Activated CD4-positive, CD25-positive, alpha-beta regulatory T cell (primary cell): ENCODE data around the gene MACROD1.
"Not testable (repeated sequence)": the region's sequence is repeated elsewhere in the genome, so short reads cannot be mapped to it uniquely, and the experiment has no call there.

Source experiments
- DNase-seq, 4 experiments: peaks; one replicate each; lab custom pipeline; 2025; lab: John Stamatoyannopoulos, UW

The MACROD1 gene

DNA sequence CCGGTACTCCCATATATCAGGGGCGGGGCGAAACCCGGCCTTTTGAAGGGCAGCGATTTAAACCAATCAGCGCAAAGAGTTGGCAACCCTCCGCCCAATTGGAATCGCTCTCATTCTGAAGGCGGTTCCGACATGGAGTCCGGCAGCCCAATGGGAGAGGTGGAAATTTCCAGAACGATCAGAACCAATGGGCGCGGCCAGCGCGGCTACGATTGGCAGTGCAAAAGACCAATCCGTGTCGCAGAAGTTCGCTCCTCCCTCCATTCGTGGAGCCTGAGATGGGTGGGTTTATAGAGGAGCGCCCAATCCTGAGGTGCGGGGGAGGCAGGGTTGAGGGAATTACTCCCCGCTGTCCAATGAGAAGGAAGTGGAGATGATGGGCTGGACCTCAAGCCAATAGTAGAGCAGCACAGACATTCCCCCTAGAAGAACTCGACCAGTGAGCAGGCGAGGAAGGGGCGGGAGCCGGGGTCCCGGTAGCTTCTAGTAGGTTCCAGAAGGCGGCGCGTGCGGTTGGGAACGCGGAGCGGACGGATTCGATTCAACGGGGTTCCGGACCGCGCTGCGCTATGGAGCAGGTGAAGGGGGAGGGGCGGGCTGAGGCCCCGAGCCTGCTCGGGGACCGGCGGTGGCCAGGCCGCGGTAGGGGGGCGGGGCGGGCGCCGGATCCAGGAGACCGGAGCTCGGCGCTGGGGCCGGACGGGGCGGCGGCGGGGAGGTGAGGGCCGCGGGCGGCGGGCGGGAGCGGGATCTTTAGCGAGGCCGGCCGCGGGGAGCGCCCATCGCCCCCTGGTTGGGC, 20.0 kb upstream of the MACROD1 start, which contains the start of gene STIP1:
Gene STIP1, plus strand, starts transcription at position 479 of the 799 bp plus-strand sequence. Its CDS starts 91 bp downstream, at position 570.
- peak; percentile 99 to 100 (median 100) for DNase-seq

DNA sequence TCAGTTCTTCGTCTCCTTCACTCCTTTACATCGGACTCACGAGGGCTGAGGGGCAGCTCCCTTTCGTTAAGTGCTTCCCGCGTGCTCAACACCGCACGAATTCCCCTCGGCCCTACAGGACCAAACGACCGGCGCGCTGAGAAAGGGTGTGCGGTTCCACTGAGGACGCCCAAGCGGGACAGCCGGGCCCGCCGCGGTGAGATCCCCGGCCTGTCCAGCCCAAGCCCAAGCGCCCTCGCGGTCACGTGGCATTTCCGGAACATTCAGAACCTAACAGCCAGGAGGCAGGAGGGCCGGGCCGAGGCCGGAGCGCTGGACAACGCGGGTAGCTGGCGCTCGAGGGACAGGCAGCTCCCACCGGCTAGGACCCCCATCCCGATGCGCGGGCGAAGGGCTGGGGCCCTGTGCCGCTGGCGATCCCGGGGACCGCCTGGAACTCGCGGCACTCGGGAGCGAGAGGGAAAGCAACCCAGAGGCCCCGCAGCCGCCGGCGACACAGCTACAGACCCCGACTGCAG, 19.3 kb upstream of the MACROD1 start:
- no peak for DNase-seq

DNA sequence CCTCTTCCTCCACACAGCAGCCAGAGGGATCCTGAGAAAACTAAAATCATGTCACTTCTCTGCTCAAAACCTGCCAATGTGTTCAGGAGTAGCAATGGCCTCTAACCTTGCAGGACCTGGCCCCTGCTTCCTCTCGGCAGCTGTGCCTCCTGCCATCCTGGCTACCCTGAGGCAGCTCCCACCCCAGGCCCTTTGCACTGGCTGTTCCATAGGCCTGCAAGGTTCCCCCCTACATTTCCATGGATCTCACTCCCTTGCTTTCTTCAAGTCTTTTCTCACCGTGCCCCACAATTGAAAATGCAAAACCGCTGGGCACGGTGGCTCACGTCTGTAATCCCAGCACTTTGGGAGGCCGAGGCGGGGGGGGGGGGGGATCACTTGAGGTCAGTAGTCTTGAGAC, 18.0 kb upstream of the MACROD1 start:
- DNase-seq, result no peak

DNA sequence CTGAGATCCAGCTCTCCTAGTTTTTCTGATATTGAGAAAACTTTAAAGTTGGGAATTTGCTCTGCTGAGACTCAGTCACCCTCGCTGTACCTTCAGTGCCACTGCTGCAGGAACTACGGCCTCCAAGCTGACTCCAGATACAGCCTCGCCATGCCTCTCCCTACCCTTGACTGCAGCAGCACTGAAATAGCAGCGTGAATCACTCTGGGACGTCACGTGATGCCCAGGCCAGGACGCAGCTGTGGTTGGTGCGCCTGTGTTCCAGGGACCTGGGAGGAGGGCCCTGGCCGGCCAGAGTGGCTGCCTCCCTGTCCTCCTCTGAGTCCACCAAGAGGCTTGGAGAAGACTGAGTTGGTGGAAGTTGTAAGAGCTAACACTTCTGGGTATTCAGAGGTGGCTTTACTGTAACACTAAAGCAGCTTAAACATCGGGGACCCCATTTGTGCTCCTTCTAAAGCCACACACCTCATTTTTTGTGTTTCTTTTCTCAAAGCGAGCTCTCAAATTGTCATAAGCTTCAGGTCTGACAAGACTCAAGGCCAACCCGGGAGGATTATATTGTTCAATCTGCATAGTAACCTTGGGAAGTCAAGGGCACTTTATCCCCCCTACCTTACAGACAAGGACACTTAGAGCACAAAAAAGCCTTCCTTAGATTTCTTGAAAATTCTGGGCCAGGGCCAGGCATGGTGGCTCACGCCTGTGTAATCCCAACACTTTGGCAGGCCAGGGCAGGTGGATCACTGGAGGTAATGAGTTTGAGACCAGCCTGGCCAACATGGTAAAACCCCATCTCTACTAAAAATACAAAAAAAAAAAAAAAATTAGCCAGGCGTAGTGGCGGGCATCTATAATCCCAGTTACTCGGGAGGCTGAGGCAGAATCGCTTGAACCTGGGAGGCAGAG, 15.8 kb upstream of the MACROD1 start:
- DNase-seq, result no peak

DNA sequence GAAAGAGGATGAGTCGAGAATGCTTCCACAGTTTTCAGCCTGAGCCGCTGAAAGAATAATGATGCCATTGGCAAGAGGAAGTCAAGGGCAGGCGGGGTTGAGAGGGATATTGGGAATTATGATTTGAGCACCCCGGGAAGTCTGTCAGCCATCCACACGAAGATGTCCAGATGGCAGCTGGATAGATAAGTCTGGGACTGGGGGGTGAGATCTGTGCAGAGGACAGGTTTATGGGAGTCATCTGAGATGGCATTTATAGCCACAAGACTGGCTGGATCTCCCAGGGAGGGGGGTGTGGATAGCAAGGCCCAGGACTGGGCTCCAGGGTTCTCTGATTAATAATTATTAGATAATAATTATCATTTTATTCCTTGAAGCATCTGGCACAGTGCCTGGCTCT, 15.0 kb upstream of the MACROD1 start:
- DNase-seq, result no peak

DNA sequence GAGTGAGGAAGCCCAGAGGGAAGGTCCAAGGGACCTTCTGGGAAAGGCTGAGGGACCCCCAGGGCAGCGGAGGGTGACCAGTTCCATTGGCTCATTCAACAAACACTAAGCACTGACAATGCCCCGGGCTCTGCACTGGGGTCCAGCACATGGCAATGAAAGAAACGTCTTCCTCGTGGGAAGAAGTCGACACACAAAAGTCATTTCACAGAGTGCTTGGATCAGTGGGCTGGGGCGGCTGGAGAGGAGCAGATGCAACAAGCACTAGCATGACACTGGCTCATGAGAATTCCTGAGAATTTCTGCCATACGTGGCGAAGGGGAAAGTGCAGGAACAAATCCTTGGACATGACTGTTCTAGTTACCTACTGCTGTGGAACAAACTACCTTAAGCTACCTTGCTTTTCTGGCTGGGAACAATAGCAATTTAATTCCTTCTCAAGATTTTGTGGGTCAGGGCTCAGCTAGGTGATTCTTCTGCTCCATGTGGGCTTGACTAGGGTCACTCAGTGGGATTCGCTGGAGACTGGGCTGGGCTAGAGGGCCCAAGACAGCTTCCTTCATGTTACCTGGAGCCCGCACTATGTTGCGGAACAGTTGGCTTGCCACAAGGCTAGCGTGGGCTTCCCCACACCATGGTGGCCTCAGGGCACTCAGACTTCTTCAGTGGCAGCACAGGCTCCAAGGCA, 13.2 kb upstream of the MACROD1 start:
- no peak for DNase-seq

DNA sequence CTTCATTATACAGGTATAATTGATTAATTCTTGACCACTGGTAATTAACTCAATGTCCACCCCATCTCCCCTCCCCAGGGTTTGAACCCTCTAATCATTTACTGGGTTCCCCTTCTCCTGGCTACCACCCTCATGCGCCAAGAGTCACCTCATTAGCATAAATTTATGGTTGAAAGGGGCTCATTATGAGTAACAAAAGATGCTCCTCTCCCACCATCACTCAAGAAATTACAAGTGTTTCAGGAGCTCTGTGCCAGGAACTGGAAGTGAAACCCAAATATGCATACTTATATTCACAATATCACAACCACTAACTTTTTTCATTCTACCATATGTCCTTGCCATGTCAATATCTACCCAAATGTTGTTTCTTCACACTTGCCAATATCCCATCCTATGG, 12.3 kb upstream of the MACROD1 start:
- DNase-seq, result no peak

DNA sequence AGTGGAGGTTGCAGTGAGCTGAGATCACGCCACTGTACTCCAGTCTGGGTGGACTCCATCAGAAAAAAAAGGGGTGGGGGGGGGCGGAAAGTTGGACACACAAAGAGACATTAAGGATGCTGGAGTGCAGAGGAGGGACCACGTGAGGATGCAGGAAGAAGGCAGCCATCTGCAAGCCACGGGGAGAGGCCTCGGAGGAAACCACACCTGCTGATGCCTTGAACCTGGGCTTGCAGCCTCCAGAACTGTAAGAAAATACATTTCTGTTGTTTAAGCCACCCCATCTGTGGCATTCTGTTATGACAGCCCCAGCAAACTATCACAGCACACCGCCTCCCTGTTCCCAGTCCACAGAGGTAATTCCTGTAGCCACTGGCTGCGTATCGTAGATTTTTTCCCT, 10.8 kb upstream of the MACROD1 start:
- DNase-seq, result no peak

DNA sequence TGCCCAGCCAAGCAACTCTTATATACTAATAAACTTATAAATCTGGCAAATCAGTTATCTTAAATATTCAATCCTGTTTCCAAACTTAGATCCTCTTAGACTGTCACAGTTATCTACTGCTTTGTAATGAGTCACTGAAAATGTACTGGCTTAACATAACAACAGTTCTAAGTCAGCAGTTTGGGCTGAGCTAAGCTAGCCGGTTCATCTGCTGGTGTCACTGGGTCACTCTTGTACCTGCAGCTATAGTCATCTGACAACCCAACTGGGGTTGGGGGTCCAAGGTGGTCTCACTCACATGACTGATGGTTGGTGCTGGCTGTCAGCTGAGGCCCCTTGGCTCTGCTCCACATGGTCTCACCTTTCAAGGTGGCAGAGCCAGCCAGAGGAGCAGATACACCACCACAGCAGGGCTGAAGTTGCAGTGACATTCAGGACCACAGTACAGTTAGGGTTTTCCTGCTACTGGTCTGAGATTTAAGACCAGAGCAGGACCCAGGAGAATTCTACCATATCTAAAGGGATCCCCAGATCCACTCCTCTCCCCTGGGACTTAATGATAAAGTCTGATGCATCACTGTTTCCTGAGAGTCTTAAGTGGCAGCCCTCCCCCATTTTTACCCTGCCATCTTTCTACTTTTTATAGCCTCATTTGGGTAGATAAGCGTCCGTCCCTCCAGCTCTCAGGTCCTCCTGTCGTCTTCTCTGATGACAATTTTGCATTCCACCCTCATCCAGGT, 7.9 kb upstream of the MACROD1 start:
- no peak for DNase-seq

DNA sequence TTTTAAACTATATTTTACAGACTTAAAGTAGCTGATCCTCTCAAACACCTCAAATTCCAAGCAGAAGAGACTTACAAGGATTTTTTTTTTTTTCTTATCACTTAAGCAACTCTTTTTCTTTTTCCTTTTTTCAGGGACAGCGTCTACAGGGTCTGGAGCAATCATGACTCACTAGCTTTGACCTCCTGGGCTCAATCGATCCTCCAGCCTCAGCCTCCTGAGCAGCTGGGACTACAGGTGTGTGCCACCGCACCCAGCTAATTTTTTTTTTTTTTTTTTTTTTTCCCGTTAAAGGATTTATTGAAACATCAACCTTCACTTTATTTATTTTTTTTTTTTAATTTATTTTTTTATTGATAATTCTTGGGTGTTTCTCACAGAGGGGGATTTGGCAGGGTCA, 4.5 kb upstream of the MACROD1 start:
- no peak for DNase-seq

DNA sequence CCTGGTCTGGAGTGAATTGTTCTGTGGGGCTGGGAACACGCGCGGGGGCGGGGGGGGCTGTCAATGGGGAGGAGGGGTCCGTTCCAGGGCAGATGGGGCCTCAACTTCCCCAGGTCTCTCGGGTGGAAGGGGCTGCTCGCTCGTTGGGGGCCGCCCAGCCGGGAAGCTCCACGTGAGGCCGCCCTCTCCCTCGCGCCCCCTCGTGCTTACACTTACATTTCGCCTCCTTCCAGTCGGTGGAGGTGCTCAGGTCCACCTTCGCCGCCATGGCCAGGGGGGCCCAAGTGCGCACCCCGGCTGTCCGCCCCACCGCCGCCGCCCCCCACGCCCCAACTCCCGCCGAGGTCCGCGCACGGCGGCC, 452 bp downstream of the MACROD1 start:
- no peak for DNase-seq

DNA sequence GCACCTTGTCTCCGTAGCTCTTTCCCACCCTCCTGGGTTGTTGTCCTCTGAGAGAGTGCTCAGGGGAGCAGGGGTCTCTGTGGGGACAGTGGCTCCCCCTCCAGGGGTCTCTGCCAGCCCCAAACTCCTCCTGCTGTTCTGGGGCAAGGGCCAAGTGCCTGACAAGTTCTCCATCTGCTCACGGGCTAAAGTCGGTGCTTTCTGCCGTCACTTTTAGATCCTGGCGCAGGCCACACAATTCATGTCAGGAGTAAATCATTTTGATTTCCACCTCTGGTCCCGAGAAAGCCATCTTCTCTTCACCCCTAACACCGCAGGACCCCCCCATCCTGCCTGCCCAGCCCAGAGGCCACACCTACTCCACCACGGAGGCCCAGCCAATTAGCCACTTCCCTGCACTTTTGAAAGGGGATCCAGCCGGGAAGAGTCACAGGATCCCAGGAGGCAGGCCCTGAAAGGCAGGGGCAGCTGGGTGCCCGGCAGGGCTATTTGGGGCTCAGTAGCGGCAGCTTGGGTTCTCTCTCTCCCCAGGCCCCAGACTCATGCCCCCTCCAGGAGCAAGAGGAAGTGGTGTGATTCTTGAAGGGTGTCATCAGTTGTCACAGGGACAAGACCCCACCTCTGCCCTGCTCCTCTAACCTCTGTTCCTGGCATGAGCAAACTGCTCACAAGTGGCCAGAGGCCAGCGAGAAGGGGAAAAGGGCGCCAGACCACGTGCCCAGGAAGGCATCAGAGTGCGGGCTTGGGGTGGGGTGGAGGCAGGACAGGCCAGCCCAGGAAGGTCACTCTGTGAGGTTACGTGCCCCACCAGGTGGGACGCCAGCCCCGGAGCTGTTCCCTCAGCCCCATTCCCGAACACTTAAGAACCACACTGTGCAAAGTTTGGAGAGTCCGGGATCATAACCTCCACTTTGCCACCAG, 1.3 kb downstream of the MACROD1 start:
- DNase-seq, result no peak

DNA sequence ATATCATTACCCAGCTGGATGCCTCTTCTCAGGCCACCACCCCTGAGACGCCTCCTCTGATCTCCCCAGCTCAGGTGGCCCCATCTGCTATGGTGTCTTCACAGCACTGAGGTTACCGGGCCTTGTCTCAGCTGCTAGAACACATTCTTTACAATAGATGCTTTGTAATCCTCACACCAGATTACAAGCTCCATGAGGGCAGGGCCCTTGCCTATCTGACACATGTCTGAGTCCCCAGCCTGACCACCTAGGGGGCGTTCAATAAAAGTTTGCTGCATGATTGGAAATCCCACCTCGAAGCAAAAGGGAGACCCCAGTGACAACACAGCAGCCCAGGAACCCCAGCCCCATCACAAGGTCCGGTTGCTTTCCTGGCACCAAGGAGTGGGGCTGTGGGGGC, 2.0 kb downstream of the MACROD1 start:
- DNase-seq, result no peak

DNA sequence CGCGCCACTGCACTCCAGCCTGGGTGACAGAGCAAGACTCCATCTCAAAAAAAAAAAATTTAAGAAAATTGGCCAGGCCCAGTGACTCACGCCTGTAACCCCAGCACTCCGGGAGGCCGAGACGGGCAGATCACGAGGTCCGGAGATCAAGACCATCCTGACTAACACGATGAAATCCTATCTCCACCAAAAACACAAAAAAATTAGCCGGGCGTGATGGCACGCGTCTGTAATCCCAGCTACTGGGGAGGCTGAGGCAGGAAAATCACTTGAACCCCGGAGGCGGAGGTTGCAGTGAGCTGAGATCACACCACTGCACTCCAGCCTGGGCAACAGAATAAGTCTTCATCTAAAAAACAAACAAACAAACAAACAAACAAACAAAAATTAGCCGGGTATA, 3.1 kb downstream of the MACROD1 start:
- not testable (repeated sequence) for DNase-seq

DNA sequence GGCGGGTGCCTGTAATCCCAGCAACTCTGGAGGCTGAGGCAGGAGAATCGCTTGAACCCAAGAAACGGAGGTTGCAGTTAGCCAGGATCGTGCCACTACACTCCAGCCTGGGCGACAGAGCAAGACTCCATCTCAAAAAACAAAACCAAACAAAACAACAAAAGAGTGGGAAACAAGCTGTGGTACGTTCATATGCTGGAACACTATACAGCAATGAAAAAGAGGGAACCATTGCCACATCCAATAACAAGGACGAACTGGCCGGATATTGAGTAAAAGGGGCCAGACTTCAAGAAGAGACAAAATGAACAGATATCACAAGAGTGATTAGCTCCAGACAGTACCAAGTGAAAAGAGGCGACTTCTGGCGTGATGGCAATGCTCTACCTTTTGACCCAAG, 4.9 kb downstream of the MACROD1 start:
- no peak for DNase-seq

DNA sequence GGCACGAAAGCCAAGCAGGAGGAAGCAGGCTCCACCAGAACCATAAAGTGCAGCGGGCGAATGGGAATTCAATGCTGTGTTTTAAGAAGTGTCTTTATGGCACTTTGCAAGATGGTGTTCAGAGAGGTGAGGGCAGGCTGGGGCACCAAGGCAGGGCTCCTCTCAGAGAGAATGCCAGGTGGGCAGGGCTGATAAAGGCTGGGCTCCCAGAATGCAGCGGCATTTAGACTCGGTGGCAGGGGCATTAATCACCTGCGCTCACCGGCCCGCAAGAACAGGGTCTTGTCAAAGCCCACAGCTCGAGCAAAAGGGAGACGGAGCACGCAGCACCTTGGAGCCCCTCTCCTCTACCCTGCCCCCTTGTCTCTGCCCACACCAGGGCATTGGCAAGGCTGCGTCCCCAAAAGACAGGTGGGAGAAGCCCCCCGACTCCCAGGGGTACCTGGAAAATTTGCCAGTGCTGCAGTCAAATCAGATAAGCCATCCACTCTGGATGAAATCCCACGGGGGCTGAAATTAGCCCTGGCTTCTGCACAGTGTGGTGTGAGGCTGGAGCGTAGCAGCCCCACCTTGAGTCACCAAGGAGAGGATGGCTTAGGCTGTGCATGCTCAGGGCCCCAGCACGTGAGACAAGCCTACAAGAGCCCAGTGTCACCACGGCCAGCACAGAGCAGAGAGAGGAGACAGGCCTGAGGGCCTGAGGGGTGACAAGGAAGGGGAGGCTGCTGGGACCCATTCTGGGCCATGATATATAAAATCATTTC, 8.1 kb downstream of the MACROD1 start:
- DNase-seq, result no peak

DNA sequence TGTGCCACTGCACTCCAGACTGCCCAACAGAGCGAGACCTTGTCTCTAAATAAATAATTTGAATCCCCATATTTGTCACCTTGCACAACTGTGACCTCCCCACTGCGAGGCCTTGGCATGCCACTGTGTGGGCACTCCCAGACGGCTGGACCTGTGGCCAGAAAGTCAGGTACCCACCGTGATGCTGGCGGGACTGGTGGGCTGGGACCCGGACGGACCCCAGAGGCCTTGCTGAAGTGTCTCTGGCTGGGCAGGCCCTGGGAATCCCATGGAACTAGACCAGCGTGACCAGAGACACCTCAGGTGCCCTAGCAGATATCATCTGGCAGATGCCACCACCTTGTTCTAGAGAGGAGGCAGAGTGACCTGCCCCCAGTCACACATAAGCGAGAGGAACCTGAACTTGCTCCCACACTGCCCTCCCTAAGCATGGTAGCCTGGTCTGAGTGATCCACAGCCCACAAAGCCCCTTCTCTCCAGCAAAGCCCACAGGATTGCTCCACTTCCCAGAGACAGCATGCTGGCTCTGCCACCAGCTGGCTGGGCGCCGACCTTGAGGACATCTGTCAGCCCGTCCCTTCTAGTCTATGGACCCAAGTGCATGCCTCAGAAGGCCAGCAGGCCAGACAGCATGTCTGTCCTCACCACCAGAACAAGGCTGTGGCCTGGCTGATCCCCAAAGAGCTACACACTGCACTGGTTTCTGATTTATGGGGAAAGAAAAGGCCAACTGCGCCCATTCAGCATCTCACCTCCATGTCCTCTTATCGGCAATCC, 9.5 kb downstream of the MACROD1 start:
- DNase-seq, result no peak

DNA sequence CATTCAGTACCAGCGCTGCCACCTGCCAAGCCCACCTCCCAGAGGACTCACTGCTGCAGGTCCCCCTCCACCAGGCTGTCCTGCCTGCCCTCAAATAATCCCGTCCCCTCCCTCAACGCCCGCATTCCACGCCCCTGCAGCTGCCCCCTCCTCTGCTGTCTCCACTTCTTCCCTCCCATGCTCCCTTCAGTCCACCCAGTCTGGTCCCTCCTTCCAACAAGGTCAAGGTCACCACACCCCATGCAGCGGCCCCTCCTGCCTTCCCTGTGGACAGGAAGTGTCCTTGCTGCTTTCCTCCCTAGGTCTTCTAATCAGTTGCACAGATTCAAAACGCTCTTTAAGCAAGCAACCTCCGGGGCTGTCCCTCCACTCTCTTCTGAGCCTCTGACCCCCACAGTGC, 12.1 kb downstream of the MACROD1 start:
- no peak for DNase-seq
